ENCODE measurements around the gene MAN2A1.
"Not testable (repeated sequence)": the region's sequence is repeated elsewhere in the genome, so short reads cannot be mapped to it uniquely, and the experiment has no call there.

MAN2A1 gene

DNA sequence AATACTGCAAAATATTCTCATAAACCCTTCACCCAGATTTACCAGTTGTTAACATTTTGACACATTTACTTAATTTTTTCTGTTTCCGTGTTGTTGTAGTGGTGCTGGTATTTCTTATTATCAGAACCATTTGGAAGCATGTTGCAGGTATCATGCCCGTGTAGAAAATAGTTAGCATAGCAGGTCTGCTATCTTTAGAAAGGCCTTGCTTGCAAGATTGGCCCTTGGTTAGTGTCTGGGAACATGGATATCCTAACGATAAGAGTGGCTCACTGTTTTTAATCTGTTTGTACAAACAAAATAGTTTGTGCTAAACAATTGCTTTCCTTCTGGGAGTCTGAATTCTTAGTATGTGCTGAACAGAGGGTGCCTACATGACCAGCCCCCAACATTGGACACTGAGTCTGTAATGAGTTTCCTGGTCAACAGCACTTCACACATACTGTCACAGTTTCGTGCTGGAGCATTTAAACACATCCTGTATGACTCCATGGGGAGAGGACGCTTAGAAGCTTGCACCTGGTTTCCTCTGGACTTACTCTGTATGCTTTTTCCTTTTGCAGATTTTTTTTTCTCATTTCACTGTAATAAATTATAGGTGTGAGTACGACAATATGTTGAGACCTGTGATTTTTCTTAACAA is 66.9 kb downstream of the MAN2A1 start:
- DNase-seq (ENCODE audit: low read depth in 2 of 2): no peak

DNA sequence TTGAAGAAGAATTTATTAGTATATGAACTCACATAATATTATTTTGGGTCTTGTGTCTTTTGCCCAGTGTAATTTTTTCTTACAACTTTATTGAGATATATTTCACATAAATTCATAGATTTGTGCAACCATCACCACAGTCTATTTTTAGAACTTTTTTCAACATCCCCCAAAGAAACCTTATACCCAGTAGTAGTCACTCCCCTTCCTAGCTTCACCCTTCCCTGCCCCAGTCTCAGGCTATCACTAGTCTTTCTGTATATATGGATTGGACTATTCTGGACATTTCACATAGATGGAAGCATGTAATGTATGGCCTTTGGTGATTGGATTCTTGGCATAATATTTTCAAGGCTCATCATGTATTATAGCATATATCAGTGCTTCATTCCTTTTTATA is 67.8 kb downstream of the MAN2A1 start:
- DNase-seq (ENCODE audit: low read depth in 2 of 2): no peak

DNA sequence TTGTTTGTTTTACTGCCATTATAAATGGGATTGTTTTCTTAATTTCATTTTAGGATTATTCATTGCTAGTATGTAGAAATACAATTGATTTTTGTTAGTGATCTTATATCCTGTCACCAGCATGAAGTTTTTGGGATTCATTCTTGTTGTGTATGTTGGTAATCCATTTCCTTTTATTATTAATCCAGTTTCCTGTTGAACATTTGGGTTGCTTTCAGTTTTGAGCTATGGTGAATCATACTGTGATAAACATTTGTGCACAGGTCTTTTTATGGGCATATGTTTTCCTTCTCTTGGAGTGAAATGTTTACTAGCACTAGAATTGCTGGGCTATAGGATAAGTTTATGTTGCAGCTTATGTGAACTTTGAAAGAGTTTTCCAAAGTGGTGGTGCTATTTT is 69.6 kb downstream of the MAN2A1 start:
- DNase-seq (ENCODE audit: low read depth in 2 of 2): no peak

DNA sequence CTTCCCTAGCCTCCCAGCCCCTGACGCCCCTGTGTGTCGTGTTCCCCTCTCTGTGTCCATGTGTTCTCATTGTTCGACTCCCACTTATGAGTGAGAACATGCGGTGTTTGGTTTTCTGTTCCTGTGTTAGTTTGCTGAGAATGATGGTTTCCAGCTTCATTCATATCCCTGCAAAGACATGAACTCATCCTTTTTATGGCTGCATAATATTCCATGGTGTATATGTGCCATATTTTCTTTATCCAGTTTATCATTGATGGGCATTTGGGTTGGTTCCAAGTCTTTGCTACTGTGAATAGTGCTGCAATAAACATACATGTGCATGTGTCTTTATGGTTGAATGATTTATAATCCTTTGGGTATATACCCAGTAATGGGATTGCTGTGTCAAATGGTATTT is 70.4 kb downstream of the MAN2A1 start:
- DNase-seq (ENCODE audit: low read depth in 2 of 2): not testable (repeated sequence)

DNA sequence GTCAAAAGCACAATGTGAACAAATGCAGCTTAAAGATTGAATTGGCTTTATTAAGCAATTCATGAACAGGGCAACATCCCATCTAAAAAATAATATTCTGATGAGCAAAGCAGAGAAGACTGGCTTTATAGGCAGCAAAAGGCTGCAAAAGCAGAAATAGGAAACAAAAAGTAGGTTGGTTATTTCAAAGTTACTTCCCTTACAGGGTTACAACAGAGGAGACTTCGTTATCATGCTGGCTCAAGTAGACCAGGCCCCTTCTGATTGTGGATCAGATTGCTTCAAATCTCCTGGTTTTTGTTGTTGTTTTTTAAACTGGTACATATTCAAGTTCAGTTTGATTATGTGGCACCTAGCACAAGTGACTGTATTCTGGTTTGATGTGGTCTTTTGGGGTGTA is 73.1 kb downstream of the MAN2A1 start:
- no peak for DNase-seq (ENCODE audit: low read depth in 2 of 2)

DNA sequence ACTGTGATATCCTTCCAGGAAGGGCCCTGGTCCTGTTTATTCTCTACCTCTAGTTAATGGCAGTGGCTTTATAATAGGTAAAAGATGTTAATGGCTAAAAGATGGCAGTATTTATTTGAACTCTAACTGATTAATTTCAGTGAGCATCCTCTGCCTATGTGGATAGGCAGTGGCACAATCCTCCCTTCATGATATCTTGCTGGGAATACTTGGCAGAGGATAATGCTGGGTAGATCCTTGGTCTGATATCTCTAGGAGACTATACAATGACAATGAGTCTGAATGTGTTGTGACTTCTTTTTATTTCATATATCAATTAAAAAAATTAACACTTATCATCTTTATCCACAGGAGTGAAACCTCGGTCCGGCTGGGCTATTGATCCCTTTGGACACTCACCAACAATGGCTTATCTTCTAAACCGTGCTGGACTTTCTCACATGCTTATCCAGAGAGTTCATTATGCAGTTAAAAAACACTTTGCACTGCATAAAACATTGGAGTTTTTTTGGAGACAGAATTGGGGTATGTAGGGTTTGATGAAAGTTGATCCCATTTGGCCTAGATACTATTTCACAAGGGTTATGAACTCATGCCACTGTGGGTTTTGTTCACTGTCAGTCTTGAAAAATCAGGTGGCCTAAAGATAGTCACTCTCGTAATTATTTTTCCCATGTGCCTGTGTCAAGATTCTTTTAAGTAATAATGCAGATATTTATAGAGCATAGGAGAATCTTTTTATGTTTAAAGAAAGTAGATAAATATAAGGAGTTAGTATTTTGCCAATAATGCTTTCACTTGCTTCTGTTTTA is 77.7 kb downstream of the MAN2A1 start:
- DNase-seq (ENCODE audit: low read depth in 2 of 2): no peak

DNA sequence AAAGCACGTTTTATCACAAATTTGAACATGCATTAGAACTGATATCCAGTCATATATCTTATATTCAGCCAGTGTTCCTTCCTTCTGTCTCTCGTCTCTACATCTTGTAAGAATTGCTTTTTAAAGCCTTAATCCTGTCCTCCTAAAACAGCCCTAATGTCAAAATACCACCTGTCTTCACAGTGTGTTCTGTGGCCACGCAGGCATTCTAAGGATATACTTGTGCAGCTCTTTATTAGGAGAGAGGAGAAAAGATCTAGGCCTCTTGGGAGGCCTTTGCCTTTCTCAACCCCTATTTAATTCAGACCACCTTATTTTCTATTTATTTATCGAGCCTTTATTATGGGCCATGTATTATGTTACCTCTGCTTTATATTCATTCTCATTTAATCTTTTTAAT is 78.3 kb downstream of the MAN2A1 start:
- no peak for DNase-seq (ENCODE audit: low read depth in 2 of 2)

DNA sequence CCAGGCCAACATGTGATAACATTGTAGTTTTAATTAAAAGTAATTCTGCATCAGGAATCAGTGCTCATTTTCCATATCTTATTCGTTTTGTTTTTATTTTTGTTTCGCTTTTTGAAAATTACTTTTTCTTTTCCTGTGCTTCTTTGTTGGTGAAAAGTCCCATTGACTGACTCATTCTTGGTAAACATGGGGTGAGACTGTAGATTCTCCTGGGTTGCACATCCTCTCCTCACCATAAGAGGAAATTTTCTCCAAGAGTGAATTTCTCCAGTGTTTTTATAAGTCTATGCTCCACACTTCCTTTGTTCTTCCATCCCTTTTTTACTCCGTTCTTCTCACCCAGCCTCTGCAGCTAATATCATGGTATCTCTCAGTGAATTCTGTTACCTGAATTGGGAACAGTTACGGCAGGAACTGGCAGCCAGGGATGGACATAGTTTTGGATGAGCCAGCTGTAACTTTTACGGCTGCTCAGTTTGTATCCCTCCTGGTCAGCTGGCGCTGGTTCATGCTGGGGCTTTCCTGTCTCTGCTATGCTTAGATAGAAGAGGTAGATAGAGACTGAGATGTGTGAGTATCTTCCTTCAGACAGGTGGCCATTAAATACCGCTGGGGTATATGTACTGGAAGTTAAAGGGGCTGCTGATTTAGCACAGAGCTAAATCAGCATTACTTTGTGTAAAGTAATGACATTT is 80.0 kb downstream of the MAN2A1 start:
- DNase-seq (ENCODE audit: low read depth in 2 of 2): no peak

DNA sequence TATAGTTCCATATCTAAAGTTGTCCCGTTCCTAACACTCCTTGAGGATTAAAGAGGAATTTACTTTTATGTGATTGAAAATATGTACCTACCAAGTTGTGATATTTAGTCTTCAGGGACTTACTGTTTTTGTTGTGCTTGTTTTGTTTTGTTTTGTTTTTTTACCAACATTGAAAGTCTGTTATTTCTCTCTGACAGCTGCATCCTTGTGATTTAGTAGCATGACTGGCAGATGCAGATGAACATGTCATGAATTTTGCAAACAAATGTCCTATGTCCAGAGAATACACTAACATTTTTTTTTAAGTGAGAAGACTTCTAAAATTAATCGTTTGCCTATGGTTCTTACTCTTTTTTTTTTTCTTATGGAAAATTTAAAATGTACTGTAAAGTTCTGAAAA is 85.4 kb downstream of the MAN2A1 start:
- DNase-seq (ENCODE audit: low read depth in 2 of 2): no peak

DNA sequence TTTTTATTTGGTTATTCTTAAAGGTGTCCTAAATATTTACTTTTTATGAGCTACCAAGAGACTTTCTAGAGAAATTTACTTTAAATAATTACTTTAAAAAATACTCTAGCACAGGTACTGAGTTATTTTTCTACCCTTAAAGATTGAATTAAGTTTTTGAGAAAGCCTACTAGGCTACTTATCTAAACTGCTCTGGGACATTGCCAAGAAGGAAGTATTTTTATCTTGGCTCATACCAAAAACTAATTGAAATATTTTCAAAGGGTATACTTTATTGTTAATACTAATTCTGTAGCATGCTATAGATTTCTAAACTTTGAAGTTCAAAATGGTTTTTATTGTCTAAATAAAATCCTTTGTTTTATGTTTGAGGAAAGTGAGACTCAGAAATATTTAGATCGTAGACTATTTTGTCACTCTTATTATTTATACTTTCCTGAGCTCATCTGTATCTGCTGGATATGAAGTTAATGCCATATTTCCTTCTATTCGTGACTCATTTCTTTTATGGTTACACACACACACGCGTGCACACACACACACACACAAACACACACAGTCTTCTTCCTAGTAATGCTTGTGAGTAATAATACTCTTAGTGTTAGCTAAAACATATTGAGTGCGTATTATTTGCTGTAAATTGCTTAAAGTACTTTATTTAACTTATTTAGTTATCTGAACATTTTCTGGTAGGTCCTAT is 89.5 kb downstream of the MAN2A1 start:
- no peak for DNase-seq (ENCODE audit: low read depth in 2 of 2)

DNA sequence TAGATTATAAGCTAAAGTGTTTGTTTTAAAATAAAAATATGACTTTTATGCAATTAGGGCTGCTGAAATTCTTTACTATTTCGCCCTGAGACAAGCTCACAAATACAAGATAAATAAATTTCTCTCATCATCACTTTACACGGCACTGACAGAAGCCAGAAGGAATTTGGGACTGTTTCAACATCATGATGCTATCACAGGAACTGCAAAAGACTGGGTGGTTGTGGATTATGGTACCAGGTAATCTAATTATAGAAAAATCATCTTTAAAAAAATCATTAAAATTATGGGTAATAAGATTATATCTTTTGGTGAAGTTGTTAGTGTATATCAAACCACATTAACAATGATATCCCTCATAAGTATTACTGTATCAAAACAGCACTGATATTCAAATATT is 95.0 kb downstream of the MAN2A1 start:
- no peak for DNase-seq (ENCODE audit: low read depth in 2 of 2)

DNA sequence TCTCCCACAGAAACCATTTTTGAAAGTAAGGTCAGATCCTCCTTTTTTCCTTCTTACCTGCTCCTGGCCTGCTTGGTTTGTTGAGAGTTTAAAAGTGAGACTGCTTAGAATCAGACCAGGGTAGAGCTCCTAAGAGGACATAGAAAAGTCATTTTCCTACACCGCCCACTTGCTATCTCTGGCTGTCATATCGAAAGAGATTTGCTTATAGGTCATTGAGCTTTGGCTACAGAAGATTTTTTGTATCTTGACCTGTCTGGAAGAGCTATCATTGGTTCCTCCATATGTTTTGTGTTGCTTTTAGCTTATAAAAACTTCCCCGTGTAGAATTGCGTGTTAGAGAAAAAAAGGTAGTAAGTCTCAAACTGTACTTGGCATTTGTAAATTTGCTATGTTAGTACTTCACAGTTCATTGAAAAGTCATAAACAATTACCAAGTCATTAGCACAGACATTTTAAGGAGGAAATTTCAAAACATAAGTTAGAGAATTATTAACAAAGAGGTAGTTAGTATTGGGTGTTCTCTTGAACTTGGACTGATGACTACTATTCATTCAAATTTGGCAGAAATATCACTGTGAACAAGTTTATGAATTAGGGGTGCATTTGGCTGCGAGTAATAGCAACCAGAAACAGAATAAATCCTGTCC is 96.6 kb downstream of the MAN2A1 start:
- no peak for DNase-seq (ENCODE audit: low read depth in 2 of 2)

DNA sequence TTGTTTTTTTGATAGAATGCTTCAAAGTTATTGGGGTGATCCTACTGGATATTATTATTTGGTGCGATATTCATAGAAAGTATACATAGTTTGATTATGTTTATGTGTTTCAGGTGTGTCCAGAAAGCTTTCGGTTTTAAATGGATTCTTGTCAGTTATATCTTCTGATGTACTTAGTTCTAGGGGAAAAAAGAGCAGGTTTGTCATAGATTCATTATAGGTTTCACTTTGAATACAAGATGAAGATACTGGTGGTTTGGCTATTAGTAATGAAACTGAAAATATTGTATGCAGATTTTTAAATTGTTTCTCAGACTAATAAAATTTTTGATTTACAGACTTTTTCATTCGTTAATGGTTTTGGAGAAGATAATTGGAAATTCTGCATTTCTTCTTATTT is 98.9 kb downstream of the MAN2A1 start:
- DNase-seq (ENCODE audit: low read depth in 2 of 2): no peak

DNA sequence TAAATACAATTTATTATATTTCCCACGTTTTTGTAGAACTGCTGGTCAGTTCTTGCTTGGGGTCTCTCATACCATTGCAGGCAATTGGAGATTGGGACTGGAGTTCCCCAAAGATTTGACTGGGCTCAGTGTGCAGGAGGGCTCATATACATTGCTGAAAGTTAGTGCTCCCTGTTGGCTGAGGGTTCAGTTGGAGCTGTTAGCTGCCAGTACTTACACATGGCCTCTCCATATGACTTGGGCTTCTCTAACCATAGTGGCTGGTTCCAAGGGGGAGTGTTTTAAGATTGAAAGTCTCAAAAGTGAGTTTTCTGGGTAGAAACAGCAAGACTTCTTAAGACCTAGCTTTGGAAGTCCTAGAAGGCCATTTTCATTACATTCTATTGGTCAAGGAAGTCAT is 102.9 kb downstream of the MAN2A1 start:
- no peak for DNase-seq (ENCODE audit: low read depth in 2 of 2)

DNA sequence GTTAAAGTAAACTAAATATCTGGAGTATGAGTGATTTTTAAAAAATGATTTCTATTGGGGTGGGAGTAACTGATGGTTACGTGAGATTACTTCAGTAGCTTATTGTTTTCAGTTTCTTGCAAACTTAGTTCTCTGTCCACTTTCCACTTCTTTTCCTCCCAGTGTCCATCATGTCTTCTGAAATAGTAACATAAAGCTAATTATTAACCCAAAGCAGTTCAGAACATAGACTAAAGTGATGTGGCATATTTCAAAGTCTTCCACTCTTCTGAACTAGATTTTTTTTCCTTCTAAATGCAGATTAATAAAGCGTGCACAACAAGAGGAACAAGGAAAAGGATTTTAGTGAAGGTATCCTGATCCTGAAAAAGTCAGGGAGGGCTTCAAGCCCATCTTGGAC is 114.1 kb downstream of the MAN2A1 start:
- DNase-seq (ENCODE audit: low read depth in 2 of 2): no peak

DNA sequence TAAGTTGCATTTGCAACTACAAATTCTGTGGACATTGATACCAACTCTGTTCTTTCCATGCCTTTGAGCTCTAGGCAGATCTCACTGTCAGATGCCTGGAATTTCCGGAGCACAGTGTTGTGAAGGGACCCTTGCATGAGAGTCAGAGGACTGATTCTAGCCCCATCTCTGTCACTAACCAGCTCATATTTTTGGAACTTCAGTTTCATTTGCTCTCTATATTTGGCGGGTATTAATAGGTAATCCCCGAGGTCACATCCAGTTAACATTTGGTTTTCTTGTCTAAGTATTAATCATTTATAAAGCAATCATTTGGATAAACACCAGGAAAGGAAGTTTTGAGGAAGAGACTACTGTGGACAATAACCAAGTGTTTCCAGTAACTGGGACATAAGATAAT is 115.7 kb downstream of the MAN2A1 start:
- DNase-seq (ENCODE audit: low read depth in 2 of 2): no peak

DNA sequence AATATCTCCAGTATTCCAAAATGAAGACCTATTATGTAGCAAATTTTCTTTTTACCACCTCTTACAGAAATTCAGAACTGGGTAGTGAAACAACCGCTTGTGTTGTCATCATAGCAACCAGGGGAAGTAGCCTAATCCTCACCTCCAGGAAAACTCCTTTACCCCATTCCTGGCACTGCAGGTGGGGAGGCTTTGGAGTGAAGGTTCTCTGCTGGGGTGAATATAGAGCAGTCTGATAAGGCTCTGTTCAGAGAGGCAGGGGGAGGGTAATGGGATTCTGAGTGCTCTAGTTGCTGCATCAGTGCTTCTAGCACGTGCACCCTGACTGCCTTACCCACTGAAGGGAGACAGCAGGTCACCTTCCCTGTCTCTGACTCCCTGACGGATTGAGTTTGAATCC is 116.2 kb downstream of the MAN2A1 start:
- no peak for DNase-seq (ENCODE audit: low read depth in 2 of 2)

DNA sequence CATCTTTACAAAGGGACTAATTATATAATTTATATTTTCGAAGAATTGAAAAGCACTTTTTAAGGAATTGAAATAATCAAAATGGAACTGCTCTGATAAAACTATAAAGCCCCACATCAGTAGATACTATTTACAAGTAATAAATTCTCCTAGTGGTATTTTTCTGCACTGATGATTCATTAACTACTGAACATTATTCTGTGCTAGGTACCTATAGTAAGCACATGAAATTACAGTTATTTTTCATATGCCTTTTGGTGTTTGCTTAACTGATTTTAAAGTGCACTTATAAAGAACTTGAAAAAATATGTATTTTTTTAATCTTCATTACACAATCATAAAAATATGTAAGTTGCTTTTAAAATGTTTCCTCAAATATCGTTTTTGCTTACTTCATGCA is 123.0 kb downstream of the MAN2A1 start:
- no peak for DNase-seq (ENCODE audit: low read depth in 2 of 2)

DNA sequence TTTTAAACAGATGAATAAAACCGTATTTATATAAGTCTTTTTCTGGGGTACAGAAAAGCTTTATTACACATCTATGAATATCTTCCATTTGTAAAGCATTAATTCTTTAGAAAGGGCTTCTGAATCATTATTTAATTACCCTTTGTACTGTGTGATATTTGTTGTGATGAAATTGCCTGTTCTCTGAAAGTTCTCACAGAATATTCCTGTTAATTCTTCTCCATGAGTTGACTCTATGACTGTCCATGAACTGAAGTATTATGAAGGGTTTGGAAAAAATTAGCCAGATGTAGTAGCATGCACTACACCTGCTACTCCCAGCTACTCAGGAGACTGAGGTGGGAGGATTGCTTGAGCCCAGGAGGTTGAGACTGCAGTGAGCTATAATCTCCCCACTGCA is 127.0 kb downstream of the MAN2A1 start:
- no peak for DNase-seq (ENCODE audit: low read depth in 2 of 2)

DNA sequence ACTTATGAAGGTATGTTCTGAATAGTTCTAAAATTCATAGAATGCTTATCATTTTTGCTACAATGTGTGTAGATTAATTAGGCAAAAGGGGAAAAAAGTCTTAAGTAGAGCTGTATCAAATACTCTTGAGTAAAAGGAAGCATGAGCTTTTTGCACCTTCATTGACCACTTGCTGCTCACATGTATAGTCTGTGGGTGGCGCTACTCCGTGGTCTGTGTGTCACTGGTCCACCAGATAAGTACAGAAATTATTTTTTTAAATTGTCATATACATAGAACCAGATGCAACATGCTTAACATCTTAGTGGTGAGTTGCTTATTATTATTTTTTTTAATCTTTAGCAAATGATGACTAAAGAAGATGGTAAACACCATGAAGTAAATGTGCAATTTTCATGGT is 130.2 kb downstream of the MAN2A1 start:
- DNase-seq (ENCODE audit: low read depth in 2 of 2): no peak

DNA sequence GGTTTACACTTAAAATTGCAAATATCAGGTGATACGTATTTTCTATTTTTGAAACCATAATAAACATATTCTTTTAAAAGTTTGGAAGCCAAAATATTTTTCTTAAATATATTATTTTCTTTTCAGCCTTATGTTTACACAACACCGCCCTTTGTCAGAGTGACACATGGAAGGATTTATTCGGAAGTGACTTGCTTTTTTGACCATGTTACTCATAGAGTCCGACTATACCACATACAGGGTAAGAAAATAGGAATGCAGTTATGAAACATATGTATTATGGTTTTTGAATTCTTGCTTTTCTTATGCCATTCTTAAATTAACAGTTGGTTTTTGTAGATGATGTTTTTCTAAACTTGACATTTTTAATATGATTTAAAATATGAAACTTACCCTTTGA is 133.9 kb downstream of the MAN2A1 start:
- no peak for DNase-seq (ENCODE audit: low read depth in 2 of 2)

DNA sequence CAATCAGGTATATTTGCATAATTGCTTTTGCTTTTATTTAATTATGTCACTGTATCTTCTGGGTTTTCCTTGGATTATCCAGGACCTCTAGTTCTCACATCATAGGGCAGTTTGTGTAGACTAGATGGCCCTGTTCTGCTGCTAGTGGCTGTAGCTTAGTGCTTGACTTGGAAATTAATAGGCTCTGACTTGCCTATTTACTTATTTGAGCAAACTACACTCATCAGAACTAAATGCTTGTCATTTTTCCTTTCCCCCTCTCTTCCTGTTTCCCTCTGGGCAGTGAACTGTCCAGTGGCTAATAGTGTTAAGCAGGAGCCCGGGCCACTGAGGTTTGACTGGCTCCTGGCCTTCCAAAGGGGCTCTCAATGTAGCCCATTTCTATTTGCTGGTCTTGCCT is 135.7 kb downstream of the MAN2A1 start:
- DNase-seq (ENCODE audit: low read depth in 2 of 2): no peak
